ENCODE measurements around the gene FTH1. TPM values are rescaled to one million over a fixed set of nuclear protein-coding genes. Genes with fewer than 3 reads are reported as not detected.
"Not testable (repeated sequence)": the region's sequence is repeated elsewhere in the genome, so short reads cannot be mapped to it uniquely, and the experiment has no call there.

The FTH1 gene
- 938 TPM for total RNA-seq

DNA sequence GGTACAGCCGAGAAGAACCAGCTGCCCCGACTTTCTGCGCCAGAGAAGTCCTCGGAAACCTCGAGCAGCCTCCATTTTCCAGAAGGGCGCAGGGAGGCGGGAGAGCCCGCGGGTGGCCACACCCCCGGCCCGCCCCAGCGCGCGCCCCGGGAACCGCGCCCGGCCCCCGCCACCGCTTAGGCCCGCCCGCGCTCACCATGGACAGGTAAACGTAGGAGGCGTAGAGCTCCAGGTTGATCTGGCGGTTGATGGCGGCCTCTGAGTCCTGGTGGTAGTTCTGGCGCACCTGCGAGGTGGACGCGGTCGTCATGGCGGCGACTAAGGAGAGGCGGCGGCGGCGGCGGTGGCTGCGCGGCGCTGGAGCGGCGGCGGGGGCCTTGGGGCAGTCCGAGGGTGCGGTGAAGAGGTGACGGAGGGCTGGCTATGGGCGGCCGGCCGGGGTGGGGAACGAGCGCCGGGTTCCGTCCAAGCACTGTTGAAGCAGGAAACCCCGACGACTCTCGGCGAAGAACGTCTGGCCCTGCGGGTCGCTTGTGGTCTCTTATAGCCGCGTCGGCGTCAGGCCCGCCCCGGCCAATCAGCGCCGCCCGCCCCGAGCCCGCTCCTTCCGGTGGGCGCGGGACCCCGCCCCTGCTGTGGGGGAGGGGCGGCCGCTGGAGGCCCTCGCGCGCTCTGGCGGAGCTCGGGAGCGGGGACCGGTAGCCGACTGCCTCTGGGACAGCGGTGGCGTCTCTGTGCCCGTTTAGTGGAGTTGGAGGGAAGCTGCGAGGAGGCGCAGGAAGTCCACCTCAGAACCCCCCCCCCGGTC is at the start of gene FTH1:
Gene FTH1, minus strand, starts transcription at position 519 of the 808 bp plus-strand sequence. Its CDS starts 209 bp downstream, at position 310.
- ATAC-seq, result peak; percentile 83
- DNase-seq (ENCODE audit: low spot score), result peak; percentile 95

DNA sequence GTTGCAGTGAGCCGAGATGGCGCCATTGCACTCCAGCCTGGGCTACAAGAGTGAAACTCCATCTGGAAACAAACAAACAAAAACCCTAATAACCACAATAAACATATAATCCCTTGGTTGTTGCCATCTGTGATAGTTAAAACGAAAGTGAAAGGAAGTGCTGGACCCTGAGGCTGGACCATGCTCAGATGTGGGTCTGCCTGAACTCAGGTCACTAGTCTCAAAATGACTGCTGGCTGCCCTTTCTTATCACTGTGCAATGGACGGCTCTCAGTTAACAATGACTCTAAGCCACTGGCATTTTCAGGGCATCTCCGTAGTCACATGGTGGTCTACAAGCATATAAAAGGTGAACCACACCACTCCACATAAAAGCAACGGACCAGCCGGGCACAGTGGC is 48.2 kb upstream of the FTH1 start:
- ATAC-seq, result peak; percentile 68
- DNase-seq (ENCODE audit: low spot score), result no peak

DNA sequence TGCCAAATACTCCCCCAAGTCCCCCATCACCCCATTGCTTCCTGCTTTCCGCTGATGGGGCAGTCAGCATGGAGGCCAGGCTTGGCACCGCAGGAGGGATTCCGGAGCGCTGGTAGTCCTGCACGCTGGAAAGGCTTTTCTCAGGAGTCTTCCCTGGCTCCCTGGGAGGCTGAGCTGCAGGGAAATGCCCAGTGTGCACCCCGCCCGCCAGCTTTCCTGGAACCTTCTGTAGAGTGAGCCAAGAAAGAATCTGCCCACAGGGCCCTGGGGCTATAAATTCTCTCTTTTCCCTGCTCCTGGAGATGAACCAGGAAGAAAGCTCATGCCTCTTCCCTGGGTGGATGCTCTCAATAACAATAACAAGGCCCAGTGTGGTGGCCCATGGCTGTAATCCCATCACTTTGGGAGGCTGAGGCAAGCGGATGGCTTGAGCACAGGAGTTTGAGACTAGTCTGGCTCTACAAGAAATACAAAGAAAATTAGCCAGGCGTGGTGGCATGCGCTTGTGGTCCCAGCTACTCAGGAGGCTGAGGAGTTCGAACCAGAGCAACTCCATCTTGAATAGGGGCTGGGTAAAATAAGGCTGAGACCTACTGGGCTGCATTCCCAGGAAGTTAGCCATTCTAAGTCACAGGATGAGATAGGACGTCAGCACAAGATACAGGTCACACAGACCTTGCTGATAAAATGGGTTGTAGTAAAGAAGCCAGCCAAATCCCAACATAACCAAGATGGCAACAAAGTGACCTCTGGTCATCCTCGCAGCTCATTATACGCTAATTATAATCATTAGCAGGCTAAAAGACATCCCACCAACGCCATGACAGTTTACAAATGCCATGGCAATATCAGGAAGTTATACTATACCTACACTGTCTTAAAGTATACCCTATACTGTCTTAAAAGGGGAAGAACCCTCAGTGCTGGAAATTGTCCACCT is 46.4 kb upstream of the FTH1 start:
- ATAC-seq, result no peak
- DNase-seq (ENCODE audit: low spot score), result no peak

DNA sequence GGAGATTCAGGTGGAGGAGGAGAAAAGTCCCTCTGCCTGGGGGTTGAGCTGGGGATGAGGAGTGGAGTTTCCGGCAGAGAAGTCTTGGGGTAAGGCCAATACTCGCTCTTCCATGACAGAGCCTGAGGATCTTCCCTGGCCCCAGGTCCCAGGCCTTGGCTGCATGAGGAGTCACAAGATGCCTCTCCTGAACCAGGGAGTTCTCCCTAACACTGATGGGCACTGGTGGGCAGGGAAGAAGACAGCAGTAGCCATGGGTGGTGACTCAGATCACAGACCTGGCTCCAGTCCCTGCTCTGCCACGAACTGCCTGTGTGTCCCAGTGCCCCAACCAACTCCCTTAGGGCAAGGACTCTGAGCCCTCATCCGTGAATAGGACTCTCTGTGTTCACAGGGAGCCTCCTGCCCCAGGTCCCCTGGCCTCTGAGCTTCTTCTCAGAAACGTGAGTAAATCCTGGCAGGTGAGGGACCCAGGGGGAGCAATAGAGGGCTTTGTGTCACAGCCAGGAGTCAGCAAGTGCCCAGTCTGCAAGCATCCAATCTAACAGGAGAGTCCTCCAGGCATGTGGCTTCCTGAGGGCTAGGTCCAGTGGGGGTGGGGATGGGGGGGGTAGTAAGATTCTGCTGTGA is 45.5 kb upstream of the FTH1 start:
- ATAC-seq (no peak), DNase-seq (ENCODE audit: low spot score) (no peak)

DNA sequence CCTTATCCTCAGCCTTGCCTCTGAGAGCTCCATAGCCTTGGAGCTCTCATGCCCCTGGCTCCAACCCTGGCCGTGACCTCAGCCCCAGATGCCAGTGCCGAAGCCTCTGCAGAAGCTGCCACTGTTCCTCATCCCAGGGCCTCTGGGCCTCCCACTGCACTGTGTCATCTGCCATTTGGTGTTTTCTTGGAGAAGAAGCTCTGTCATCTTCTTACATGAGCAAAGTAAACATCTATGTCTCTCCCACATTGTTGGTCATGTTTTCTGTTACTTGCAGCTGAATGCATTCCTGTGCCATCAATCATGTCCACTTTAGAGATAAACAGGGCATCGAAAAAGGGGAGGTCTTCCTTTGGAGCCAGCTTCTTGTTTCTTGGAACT is 45.0 kb upstream of the FTH1 start:
- ATAC-seq (no peak), DNase-seq (ENCODE audit: low spot score) (no peak)

DNA sequence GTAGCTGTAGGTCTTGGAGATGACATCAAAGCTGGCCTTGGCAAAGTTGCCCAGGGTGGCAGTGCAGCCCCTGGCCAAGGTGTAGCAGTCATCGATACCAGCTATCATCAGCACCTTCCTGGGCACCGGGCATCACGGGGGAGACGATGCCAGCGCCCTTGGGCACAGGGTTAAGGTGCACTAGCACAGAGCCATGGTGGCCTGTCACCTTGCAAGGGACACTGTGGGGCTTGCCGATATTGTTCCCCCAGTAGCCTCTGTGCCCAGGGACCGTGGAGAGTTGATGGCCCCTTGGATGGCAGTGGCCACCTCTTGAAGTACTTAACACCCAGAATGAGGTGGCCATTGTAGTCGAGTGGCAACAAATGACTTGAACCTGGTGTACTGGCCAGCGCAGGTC is 44.4 kb upstream of the FTH1 start:
- DNase-seq (ENCODE audit: low spot score) (no peak), ATAC-seq (no peak)

DNA sequence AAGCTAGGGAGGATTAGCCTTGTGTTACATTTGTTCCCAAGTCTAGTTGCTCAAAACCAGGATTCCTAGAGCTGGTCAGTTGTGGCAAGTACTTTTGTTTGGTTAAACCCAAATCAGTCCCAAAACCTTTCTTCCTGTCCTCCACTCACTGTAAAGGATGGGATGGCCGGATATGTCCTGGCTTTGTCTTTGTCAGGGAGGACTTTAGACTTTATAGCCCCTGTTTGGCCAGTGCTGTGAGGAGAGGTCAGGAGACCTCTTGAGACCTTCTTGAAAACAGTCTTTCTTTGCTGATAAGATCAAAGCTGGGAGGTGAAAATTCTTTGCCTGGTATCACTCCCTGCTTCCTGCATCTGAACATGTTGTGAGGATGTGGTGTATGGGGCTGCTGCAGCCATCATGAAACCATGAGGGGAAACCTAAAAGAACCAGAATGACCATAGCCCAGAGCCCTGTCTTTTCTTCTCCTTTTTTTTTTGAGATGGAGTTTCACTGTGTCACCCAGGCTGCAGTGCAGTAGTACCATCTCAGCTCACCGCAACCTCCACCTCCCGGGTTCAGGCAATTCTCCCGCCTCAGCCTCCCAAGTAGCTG is 43.6 kb upstream of the FTH1 start:
- DNase-seq (ENCODE audit: low spot score) (no peak), ATAC-seq (no peak)

DNA sequence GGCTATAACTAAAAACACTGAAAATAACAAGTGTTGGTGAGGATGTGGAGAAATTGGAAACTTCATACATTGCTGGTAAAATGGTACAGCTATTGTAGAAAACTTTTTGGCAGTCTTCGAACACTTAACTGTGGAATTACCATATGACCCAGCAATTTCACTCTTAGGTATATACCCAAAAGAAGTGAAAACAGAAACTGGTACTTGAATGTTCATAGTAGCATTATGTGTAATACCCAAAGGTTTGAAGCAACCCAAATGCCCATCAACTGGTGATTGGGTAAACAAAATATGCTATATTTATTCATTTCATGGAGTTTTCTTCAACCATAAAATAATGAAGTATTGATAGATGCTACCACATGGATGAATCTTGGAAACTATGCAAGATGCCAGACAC is 40.8 kb upstream of the FTH1 start:
- ATAC-seq (no peak), DNase-seq (ENCODE audit: low spot score) (no peak)

DNA sequence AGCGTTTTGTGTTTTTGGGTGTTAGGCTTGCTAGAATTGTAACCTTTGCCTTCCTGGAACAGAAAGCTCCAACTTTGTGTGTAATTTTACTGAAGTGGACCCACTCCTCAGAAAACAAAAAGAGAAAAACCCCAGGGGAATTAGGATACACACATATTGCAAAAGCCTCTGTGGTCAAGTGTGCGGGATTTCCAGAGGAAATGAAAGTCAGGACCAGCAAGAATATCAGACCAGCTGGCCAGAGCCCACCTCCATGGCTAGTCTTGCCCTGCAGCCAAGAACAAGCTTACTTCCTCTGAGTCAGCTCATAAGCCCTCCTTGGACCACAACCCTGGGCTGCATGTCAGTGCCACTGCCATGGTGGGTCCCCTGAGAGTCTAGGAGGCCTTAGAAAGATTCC is 37.0 kb upstream of the FTH1 start:
- DNase-seq (ENCODE audit: low spot score) (no peak), ATAC-seq (peak; percentile 24)

DNA sequence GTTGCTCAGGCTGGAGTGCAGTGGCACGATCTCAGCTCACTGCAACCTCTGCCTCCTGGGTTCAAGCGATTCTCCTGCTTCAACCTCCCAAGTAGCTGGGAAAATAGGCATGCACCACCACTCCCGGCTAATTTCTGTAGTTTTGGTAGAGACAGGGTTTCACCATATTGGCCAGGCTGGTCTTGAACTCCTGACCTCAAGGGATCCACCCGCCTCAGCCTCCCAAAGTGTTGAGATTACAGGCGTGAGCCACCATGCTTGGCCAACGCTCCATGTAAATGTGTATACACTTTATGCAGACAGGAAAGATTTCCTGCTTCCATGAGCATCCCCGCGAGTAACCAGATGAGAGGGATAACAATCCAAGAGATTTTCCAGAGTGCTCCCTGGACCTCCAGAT is 34.8 kb upstream of the FTH1 start:
- ATAC-seq; DNase-seq (ENCODE audit: low spot score): not testable (repeated sequence)

DNA sequence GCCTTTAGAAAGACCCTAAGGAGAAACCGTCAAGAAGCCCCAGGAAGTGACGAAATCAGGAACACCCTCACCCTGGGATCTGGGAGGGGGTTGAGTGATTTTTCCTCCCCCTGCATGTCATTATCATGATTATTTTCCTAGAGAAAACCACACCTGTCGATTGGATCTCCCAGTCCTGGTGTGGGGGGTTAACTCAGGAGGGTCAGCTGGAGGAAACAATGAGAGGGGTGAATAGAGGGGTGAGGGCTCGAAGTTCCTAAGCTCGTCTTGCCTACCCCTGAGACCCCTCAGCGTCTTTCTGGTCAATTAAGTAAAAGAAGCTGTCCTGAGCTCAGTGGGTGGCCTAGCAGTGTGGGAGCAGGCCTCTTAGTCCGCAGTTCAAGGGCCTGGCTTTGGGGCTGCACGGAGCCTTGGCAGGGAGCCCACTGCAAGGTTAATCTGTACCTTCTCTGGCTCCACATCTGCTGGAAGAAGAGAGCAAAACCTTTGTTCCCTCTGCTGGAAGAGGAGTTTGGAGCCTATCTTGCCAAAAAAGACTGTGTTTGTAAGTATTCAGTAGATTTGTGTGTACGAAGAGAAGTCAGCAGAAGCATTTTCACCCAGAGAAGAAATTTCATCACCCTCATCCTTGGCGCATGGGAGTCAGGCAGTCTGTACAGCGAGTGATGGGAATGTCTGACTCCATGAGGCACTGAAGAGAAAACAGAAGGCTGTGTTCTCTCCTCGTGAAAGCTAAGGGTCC is 34.2 kb upstream of the FTH1 start:
- DNase-seq (ENCODE audit: low spot score) (peak; percentile 95), ATAC-seq (peak; percentile 89)

DNA sequence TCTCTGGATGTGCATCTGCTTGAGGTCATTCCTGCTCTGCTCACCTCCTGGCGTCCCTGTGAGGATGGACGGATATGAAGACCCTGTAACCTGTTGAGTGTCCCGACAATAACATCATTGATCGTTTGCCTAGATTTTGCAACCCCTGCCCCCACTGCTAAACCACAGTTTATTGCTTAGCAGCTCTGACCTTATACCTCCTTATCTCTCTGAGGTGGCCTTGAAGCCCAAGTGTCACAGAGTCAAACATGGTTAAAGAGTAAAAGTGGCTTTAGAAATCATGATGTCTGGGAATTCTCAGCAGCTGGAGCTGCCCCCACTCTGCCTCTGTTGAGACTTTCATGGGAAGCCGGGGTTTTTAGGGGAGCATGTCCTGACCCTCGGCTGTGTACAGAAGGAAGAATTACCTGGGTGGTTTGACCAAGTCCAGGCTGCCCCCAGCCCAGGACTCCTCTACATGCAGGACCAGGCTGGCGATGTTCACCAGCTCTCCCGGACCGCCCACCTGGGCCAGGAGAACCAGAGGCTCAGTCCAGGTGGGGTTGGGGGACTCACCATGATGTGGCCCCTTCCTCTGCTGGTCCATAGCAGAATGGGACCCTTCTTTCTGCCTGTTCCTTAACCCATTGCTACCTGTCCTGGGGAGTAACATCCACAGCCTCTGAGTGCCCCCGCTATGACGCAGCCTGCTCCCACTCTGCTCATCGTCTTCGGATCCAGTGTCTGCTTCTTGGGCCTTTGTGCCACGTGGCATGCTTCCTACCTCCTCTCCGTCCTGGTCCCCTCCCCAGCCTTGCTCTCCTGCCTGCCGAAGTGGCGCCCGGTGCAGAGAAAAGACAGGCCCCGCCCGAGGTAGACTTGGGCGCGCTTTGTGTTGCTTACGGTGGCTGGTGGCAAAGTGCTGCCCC is 33.4 kb upstream of the FTH1 start:
- ATAC-seq, result peak; percentile 16

DNA sequence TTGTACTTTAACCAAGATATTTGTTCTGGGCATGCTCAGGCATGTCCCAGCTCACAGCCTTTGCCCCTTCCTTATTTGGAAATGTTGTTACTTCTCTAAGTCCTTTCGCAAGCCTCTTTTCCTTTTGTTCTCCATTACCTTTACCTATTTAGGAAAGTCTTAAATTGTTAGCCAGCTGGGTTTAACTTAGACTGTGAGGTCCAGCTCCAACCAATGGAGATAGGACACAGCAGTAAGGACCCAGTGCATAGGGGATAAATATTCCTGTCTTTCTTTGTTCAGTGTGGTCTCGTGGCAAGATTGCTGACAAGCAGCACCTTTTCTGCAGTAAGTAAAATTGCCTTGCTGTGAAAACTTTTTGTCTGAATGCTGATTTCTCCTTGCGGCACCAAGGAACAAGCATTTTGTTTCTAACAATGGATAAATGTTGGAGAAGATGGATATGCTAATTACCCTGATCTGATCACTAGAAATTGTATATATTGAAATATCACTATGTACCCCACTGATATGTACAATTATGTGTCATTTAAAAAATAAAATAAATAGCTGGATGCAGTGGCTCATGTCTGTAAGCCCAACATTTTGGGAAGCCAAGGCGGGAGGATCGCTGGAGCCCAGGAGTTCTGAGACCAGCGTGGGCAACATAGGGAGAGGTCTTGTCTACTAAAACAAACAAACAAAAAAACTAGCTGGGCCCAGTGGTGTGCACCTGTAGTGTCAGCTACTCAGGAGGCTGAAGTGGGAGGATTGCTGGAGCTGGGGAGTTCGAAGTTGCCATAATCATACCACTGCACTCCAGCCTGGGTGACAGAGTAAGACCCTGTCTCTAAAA is 31.9 kb upstream of the FTH1 start:
- ATAC-seq, result no peak
- no peak for DNase-seq (ENCODE audit: low spot score)

More for the DNA sequence above, 33.4 kb upstream of the FTH1 start:
- no peak for DNase-seq (ENCODE audit: low spot score)

DNA sequence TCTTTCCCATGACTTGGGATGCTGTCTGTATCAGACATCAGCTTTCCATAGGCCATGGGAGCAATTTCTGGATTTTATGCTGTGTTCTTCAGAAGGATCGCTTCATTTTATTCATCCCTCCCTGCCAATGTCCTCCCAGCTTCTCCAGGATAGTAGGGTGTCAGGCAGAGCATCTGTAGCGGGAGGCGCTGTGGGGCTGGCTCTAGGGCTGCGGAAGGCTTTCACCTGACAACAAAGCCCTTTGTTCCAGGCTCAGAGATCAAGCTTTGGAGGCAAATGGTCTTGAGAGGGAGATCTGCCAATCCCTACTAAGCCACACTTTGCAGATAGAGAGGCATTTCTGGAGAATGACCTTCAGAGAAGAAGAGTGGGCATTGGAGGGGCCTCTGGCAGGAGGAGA is 29.5 kb upstream of the FTH1 start:
- no peak for ATAC-seq
- DNase-seq (ENCODE audit: low spot score), result peak; percentile 23

DNA sequence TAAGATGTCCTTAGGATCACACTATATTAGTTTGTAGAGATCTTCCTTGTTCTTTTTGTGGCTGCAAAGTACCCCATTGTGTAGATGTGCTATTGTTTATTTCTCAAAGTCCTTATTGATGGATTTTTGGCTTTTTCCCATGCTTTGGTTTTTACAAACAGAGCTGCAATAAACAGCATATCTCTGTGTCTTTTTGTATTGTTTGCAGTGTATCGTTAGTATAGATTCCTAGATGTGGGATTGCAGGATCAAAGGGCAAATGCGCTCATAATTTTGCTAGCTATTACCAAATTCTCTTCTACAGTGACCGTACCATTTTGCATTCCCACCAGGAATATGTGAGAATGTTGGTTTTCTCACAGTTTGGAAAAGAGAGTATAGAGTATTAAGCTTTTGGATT is 27.5 kb upstream of the FTH1 start:
- ATAC-seq, result no peak
- DNase-seq (ENCODE audit: low spot score), result no peak

DNA sequence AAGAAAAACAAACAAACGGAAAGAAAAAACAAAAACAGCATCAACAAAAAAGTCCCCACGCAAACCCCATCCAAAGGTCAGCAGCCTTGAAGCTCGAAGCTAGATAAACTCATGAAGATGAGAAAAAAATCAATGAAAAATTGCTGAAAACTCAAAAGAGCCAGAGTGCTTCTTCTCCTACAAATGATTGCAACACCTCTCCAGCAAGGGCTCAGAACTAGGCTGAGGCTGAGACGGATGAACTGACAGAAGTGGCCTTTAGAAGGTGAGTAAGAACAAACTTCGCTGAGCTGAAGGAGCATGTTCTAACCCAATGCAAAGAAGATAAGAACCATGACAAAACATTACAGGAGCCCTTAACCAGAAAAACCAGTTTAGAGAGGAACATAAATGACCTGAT is 18.4 kb upstream of the FTH1 start:
- no peak for ATAC-seq
- DNase-seq (ENCODE audit: low spot score), result no peak

DNA sequence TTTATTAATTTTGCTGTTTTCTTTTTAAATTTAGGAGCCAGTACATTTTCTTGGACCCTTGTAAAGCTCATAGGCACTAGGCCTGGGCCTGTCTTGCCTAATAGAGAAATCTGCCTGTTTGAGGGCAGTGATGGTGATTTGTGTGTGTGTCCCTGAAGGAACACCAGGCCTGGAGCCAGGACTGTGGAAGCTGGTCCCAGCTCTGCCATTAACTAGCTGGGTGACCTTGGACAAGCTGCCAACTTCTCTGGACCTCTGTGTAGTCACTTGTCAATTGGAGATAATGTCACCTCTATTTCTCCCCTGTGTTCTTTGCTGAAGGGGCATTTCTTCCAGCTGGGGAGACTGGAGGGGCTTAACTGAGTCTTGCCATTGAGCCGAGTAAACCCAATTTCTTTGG is 16.0 kb upstream of the FTH1 start:
- peak; percentile 81 for ATAC-seq
- peak; percentile 88 for DNase-seq (ENCODE audit: low spot score)

DNA sequence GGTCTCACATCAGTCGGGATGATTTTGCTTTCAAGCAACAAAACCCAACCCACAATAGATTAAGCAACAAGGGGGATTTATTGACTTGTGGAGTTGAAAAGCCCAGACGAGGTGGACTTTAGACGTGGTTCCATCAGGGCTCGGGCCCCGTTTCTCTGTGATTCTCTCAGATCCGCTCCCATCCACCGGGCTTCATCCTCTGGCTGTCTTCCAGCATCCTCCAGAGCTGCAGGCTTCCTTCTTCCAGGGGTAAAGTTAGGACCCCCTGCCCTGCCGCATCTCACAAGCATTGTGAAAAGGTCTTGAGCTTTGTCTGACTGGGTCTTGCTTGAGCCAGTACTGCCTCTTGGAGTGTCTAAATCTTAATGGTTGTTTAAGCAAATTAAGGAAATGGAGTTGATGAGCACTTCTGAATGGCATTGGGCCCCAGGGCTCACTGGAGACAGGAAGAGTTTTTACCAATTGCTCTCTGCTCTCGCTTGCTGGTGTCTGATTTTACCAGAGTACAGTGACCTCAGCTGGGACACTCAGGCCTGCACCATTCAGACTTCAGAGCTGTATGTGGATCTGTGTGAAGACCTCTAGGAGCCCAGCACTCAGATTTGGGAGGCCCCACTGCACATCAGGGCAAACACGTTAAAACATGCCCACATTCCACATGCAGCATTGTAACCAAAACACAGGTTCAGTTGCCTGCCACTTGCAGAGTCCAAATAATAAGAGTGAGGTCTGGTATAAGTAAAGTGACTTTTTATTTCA is 13.5 kb upstream of the FTH1 start:
- peak; percentile 83 for DNase-seq (ENCODE audit: low spot score)
- ATAC-seq, result peak; percentile 52
